Inflammatory macrophage treated with lipopolysaccharide for 4 hours (primary cell): ENCODE results near the gene KRTAP4-8.
"Not testable (repeated sequence)": the region's sequence is repeated elsewhere in the genome, so short reads cannot be mapped to it uniquely, and the experiment has no call there.

Experiments used
- DNase-seq: peaks from one replicate; pipeline ENCODE4 v3.0.0-alpha.2; 2020

Gene KRTAP4-8

GRCh38 chr17:41107941-41108450, 10.1 kb upstream of the KRTAP4-8 start:
- peak; percentile 17 for DNase-seq

- not testable (repeated sequence) for DNase-seq
Observed at GRCh38 chr17:41105347-41105746, 7.4 kb upstream of the KRTAP4-8 start, which contains the start of gene KRTAP4-9. TSS of gene KRTAP4-9 (plus strand) at chr17:41105389. CDS start at chr17:41105389, 0 bp downstream.

GRCh38 chr17:41104386-41105038, 6.6 kb upstream of the KRTAP4-8 start:
- not testable (repeated sequence) for DNase-seq

GRCh38 chr17:41103896-41104295, 6.0 kb upstream of the KRTAP4-8 start:
- no peak for DNase-seq

GRCh38 chr17:41101586-41102259, 3.8 kb upstream of the KRTAP4-8 start, which contains the start of gene KRTAP4-16:
TSS of gene KRTAP4-16 (minus strand) at chr17:41102209. CDS start at chr17:41102209, 0 bp downstream.
- DNase-seq, result no peak

GRCh38 chr17:41099682-41100480, 1.9 kb upstream of the KRTAP4-8 start:
- DNase-seq, result not testable (repeated sequence)

GRCh38 chr17:41098481-41098880, 539 bp upstream of the KRTAP4-8 start:
- no peak for DNase-seq

- no peak for DNase-seq
Observed at GRCh38 chr17:41096055-41096454, 1.9 kb downstream of the KRTAP4-8 start.

- not testable (repeated sequence) for DNase-seq
Observed at GRCh38 chr17:41088760-41089352, 9.1 kb downstream of the KRTAP4-8 start.

GRCh38 chr17:41084100-41084856, 13.7 kb downstream of the KRTAP4-8 start, which contains the start of gene KRTAP4-7:
TSS of gene KRTAP4-7 (plus strand) at chr17:41084150. CDS start at chr17:41084207, 57 bp downstream.
- DNase-seq, result not testable (repeated sequence)

- DNase-seq, result not testable (repeated sequence)
Observed at GRCh38 chr17:41083427-41083826, 14.5 kb downstream of the KRTAP4-8 start.

- DNase-seq, result no peak
Observed at GRCh38 chr17:41082626-41083025, 15.3 kb downstream of the KRTAP4-8 start.

- no peak for DNase-seq
Observed at GRCh38 chr17:41076788-41077187, 21.2 kb downstream of the KRTAP4-8 start.

GRCh38 chr17:41073676-41074075, 24.3 kb downstream of the KRTAP4-8 start:
- DNase-seq, result no peak

GRCh38 chr17:41071606-41072360, 26.2 kb downstream of the KRTAP4-8 start:
- DNase-seq, result no peak

- no peak for DNase-seq
Observed at GRCh38 chr17:41069031-41069430, 28.9 kb downstream of the KRTAP4-8 start.

- DNase-seq, result no peak
Observed at GRCh38 chr17:41067281-41067680, 30.7 kb downstream of the KRTAP4-8 start.

- peak; percentile 17 for DNase-seq
Observed at GRCh38 chr17:41065829-41066624, 31.9 kb downstream of the KRTAP4-8 start, which contains the start of gene KRTAP2-4. TSS of gene KRTAP2-4 (minus strand) at chr17:41065879. CDS start at chr17:41065845, 34 bp downstream.

GRCh38 chr17:41065016-41065689, 32.8 kb downstream of the KRTAP4-8 start:
- DNase-seq, result not testable (repeated sequence)
